ENCODE measurements around the gene ADAMTS12. TPM values are rescaled to one million over a fixed set of nuclear protein-coding genes. Genes with fewer than 3 reads are reported as not detected.

The ADAMTS12 gene
- total and polyA plus RNA-seq, 2 of the 8 experiments (the other 6 are each of a cell fraction or from before 2014, with no cell fraction given): 6.4 to 12.8 TPM

GRCh38 chr5:33764786-33765185 lies 127.0 kb downstream of the ADAMTS12 start:
- Histone ChIP-seq H3K14ac (ENCODE audit: insufficient read length) (no peak overlapping the region), H3K79me1 (ENCODE audit: low read depth, low read length) (no peaks in the 10 kb centered on the region), H3K4me3 (ENCODE audit: extremely low read depth in 1 of 4, insufficient read depth in 2 of 4, low read depth in 3 of 4, low read length in 4 of 4) (no peak overlapping the region), H2AFZ (ENCODE audit: low read length) (no peak overlapping the region), H3K4ac (replicated peaks; ENCODE audit: insufficient read length, low read depth, low read length) (no peak overlapping the region), H2AK5ac (ENCODE audit: low read depth, low read length) (no peak overlapping the region), H2BK120ac (replicated peaks; ENCODE audit: low read depth, low read length) (no peak overlapping the region), H2BK15ac (ENCODE audit: low read length) (no peak overlapping the region), H3K23me2 (ENCODE audit: low read depth, low read length) (no peaks in the 10 kb centered on the region), H3K23ac (ENCODE audit: insufficient read length) (no peak overlapping the region), H4K20me1 (replicated peaks in 1 of 2; ENCODE audit: control insufficient read depth in 1 of 2, insufficient read depth in 2 of 2, low read length in 2 of 2) (no peaks in the 10 kb centered on the region), H4K5ac (ENCODE audit: insufficient read length, low read depth, low read length) (no peak overlapping the region), H3K18ac (ENCODE audit: extremely low read depth, low read length) (no peak overlapping the region), H4K8ac (ENCODE audit: extremely low read depth, insufficient read depth, low read length) (no peak overlapping the region), H3K79me2 (ENCODE audit: control insufficient read depth in 1 of 2, insufficient read depth in 2 of 2, low read length in 2 of 2) (no peaks in the 10 kb centered on the region), H3K4me1 (replicated peaks in 1 of 4; ENCODE audit: control insufficient read depth in 3 of 4, insufficient read depth in 4 of 4, low read length in 3 of 4) (peaks cover 4 to 17% (median 11%) of the 10 kb centered on the region in 4 experiments; a peak in 5 of 7 replicates), H3K4me2 (ENCODE audit: insufficient read depth in 1 of 2, low read depth in 2 of 2, low read length in 2 of 2) (peak overlapping the region in 1 of 2 experiments; percentile 32; a peak in 2 of 4 replicates), H3K27me3 (replicated peaks in 1 of 4; ENCODE audit: control insufficient read depth in 3 of 4, extremely low read depth in 1 of 4, insufficient read depth in 3 of 4, low read length in 3 of 4) (no peaks in the 10 kb centered on the region), H3K27ac (ENCODE audit: low read depth, low read length) (no peak overlapping the region), H2BK20ac (ENCODE audit: low read length) (no peak overlapping the region), H3K56ac (replicated peaks; ENCODE audit: insufficient read length, low read depth, low read length) (no peak overlapping the region), H2BK12ac (ENCODE audit: low read depth, low read length) (no peak overlapping the region), H3K9ac (replicated peaks in 1 of 4; ENCODE audit: extremely low read depth in 1 of 4, low read depth in 3 of 4, low read length in 3 of 4) (no peak overlapping the region), H3K36me3 (ENCODE audit: control insufficient read depth in 2 of 4, insufficient read depth in 4 of 4, low read length in 3 of 4) (no peaks in the 10 kb centered on the region), H3K9me3 (ENCODE audit: insufficient read depth in 2 of 2, low read depth in 1 of 2, low read length in 1 of 2) (no peaks in the 10 kb centered on the region), H4K91ac (replicated peaks; ENCODE audit: insufficient read length, low read length) (no peak overlapping the region), H2BK5ac (ENCODE audit: low read depth, low read length) (no peak overlapping the region)
- FAIRE-seq: no peak
- 44% methylated on average over 3 of the region's 3 CpGs; no CpG with 5 or more reads in 1 of the 2 experiments for WGBS, 2 experiments (ENCODE audit: extremely low coverage in 1 of 2, insufficient coverage in 1 of 2, insufficient read length in 1 of 2, insufficient replicate concordance in 2 of 2, low coverage in 1 of 2, low lambda C conversion rate in 2 of 2, missing lambda C conversion rate in 1 of 2)
- TF ChIP-seq YY1 (IDR thresholded peaks at IDR 0.05; ENCODE audit: low read depth, low read length) (no peak), TBP (IDR thresholded peaks at IDR 0.05; ENCODE audit: low read depth, low read length) (no peak), HDAC2 (IDR thresholded peaks at IDR 0.05; ENCODE audit: borderline replicate concordance in 1 of 2, low read depth in 2 of 2, low read length in 2 of 2) (no peak), RBBP5 (IDR thresholded peaks at IDR 0.05; ENCODE audit: borderline replicate concordance, low read depth, low read length) (no peak), POLR2AphosphoS5 (IDR thresholded peaks at IDR 0.05; ENCODE audit: low read depth, low read length) (no peak), RFX5 (IDR thresholded peaks at IDR 0.05; ENCODE audit: borderline replicate concordance, low read depth, low read length) (no peak), GABPA (IDR thresholded peaks at IDR 0.05; ENCODE audit: borderline replicate concordance, insufficient read depth, low read length) (no peak), SIRT6 (IDR thresholded peaks at IDR 0.05; ENCODE audit: low read length) (no peak)
- CTCF ChIA-PET (ENCODE audit: partially characterized antibody): interaction anchor here (0.7 to 1.3 kb wide), 2 partner anchors 34 to 156 kb away, joined by 3 read pairs; no protein-coding TSS in a partner anchor
- DNase-seq (ENCODE audit: low read depth in 1 of 2, low spot score in 2 of 2): no peak
- POLR2A ChIA-PET (ENCODE audit: partially characterized antibody): no interaction called here

Data from H1 (cell line).